ENCODE data around the gene RAD9A. TPM values are rescaled to one million over a fixed set of nuclear protein-coding genes. Genes with fewer than 3 reads are reported as not detected.

The RAD9A gene
- total RNA-seq, 4 donors from 2014 or later, result 37.0 to 73.4 (median 61.6) TPM

GRCh38 chr11:67347964-67348749 lies 43.6 kb upstream of the RAD9A start:
- no peaks in the 10 kb centered on the region for H3K9me3 ChIP-seq
- peaks cover 0 to 49% (median 25%) of the 10 kb centered on the region in 4 donors for H3K4me1 ChIP-seq
- H3K27ac ChIP-seq, result peak overlapping the region in 2 of 4 donors; percentile 20 to 44
- peak in 1 of 3 donors; percentile 46 for DNase-seq
- H3K27me3 ChIP-seq, result no peaks in the 10 kb centered on the region
- TF ChIP-seq CTCF (IDR thresholded peaks at IDR 0.05) (no peak), POLR2A (IDR thresholded peaks at IDR 0.05) (no peak)
- no peak overlapping the region for H3K4me3 ChIP-seq
- no peaks in the 10 kb centered on the region for H3K36me3 ChIP-seq

DNA sequence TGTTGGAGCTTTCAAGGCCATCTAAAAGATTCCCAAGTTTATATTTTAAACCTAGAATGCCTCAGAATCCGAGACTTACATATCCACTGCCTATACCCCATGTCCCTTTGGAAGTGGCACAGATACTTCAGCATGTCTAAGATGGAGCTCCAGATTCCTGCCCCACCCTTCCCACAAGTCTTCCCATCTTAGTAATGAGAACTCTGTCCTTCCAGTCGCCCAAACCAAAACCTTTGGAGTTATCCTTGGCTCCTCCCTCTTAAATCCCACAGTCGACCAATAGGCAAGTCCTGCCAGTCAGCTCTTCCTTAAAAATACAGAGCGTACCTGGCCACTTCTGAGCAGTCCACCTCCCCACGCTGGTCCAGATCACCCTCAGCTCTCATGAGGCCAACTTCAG lies 42.8 kb upstream of the RAD9A start:
- TF ChIP-seq CTCF (IDR thresholded peaks at IDR 0.05), result no peak
- no peak for TF ChIP-seq POLR2A (IDR thresholded peaks at IDR 0.05)
- Histone ChIP-seq H3K36me3 (no peaks in the 10 kb centered on the region), H3K27me3 (no peaks in the 10 kb centered on the region), H3K9me3 (no peaks in the 10 kb centered on the region), H3K4me3 (no peak overlapping the region), H3K27ac (peak overlapping the region in 2 of 4 donors; percentile 40 to 44), H3K4me1 (peaks cover 0 to 52% (median 28%) of the 10 kb centered on the region in 4 donors)
- peak in 1 of 3 donors; percentile 14 for DNase-seq

- Histone ChIP-seq H3K36me3 (no peaks in the 10 kb centered on the region), H3K4me3 (no peak overlapping the region), H3K27me3 (no peaks in the 10 kb centered on the region), H3K9me3 (no peaks in the 10 kb centered on the region), H3K27ac (peak overlapping the region in 2 of 4 donors; percentile 40 to 44), H3K4me1 (peaks cover 3 to 56% (median 32%) of the 10 kb centered on the region in 4 donors)
- no peak for DNase-seq
- TF ChIP-seq POLR2A (IDR thresholded peaks at IDR 0.05) (no peak), CTCF (IDR thresholded peaks at IDR 0.05) (no peak)
Observed at GRCh38 chr11:67349457-67349856, 42.3 kb upstream of the RAD9A start.

DNA sequence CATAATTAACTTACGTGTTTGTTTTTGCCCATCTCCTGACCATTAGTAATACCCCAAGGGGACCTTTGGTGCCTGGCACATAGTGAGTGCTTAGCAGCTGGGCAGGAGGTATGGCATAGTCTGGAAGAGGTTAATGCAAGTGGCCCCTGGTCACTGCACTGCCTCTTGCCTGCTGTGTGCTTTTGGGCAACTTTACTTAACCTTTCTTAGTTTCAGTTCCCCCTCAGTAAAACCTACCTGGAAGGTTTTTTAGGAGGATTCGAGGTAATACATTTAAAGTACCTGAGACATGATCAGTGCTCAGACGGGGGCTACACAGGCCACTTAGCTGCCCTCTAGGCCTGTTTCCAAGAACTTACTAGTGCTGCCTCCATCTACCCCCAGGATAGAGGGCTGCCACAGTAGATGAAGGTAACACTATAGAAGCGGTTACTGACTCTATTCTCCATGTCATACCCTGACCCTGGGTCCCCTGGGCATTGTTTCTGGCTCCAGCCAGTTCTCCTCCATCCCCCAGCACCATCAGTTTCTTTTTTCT lies 41.8 kb upstream of the RAD9A start:
- no peaks in the 10 kb centered on the region for H3K9me3 ChIP-seq
- TF ChIP-seq CTCF (IDR thresholded peaks at IDR 0.05) (no peak), POLR2A (IDR thresholded peaks at IDR 0.05) (no peak)
- no peaks in the 10 kb centered on the region for H3K36me3 ChIP-seq
- peak overlapping the region in 1 of 4 donors; percentile 40 for H3K27ac ChIP-seq
- no peak overlapping the region for H3K4me3 ChIP-seq
- peak in 1 of 3 donors; percentile 41 for DNase-seq
- peaks cover 5 to 59% (median 37%) of the 10 kb centered on the region in 4 donors for H3K4me1 ChIP-seq
- H3K27me3 ChIP-seq, result no peaks in the 10 kb centered on the region

DNA sequence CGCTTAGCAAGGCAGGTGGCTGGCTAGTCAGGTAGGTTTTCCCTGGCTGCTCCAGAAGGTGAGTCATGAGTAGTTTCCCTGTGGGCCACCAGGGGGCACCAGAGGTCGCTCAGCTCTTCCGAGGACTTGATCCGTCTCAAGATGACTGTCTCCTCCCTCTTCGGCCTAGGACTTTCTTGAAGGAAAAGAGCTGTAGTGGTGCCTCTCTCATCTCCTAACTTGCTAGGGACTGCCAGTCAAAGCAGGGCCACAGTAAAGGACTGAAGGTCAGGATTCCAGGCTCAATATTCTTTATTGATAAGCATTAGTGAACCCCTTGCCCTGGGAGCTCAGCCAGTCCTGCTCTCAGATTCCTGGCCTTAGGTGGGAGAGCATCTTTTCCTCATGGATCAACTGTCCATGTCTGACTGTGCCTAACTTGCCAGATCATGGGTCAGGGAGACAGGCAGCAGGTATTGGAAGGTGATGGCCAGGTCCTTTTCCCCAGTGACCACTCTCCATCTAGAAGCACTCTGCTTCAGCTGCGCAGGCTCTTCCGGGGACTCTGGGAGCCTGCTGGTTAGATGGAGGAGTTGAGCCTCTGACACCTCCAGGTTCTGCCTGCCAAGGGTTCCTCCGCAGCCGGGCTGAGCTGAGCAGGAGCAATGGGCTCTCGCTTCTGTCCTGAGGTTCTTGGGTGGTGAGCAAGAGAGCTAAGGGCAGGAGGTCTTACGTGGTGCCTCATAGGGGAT lies 40.3 kb upstream of the RAD9A start:
- TF ChIP-seq POLR2A (IDR thresholded peaks at IDR 0.05) (peak in 1 of 2 donors; percentile 4), CTCF (IDR thresholded peaks at IDR 0.05) (peak; percentile 75 to 95 (median 92))
- DNase-seq, result peak in 2 of 3 donors; percentile 77 to 83
- H3K36me3 ChIP-seq, result no peaks in the 10 kb centered on the region
- peak overlapping the region; percentile 98 to 100 (median 99) for H3K27ac ChIP-seq
- H3K4me1 ChIP-seq, result peaks cover 9 to 63% (median 49%) of the 10 kb centered on the region in 4 donors
- H3K27me3 ChIP-seq, result no peaks in the 10 kb centered on the region
- no peaks in the 10 kb centered on the region for H3K9me3 ChIP-seq
- H3K4me3 ChIP-seq, result peak overlapping the region in 3 of 4 donors; percentile 64 to 79 (median 72)
